GM19467 (cell line): ENCODE data around the gene GPC2.
A peak's percentile ranks its signal among the peaks of the same experiment; 100 is the strongest.
"Not testable (repeated sequence)": the region's sequence is repeated elsewhere in the genome, so short reads cannot be mapped to it uniquely, and the experiment has no call there.

Experiments
- ATAC-seq: cut with Tn5 transposase; IDR thresholded peaks from one replicate; pipeline ENCODE4 v1.9.1; 2021; ENCODE audit warnings: mild to moderate bottlenecking, moderate library complexity; ENCODE audit not compliant: unreplicated experiment

Gene GPC2

DNA sequence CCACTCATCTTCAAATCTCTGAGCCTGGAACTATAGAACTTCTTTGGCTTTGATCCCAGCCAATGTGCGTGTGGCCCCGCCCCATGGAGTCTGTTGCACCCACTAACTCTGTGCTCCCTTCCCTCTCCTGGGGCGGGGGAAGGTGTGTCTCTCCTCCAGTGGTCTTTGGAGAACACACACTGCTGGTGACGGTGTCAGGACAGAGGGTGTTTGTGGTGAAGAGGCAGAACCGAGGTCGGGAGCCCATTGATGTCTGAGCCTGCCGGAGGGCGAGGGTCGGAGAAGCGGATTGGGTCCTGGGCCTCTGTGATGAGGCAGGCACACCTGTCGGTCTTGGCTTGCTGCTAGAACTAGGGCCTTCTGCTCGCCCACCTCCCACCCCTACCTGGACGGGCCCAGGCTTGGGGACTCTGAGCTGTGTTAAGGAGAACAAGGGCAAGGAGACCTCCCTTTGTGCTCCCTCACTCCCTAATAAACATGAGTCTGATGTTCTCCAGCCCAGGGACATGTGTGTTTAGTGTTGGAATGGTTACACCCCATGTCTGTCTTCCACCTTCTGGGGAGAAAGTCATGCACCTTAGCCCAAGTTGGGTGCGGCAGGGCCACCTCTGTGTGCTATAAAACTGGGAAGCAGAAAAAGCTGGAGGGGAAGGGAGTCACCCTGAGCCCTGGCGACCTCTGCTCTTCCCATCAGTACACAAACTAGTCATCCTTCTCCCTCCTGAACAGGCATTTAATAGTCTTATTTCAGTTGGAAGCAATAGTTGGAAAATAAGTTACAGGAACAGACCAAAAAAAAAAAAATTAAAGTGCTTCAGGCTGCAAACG lies 23.3 kb downstream of the GPC2 start:
- no peak for ATAC-seq

DNA sequence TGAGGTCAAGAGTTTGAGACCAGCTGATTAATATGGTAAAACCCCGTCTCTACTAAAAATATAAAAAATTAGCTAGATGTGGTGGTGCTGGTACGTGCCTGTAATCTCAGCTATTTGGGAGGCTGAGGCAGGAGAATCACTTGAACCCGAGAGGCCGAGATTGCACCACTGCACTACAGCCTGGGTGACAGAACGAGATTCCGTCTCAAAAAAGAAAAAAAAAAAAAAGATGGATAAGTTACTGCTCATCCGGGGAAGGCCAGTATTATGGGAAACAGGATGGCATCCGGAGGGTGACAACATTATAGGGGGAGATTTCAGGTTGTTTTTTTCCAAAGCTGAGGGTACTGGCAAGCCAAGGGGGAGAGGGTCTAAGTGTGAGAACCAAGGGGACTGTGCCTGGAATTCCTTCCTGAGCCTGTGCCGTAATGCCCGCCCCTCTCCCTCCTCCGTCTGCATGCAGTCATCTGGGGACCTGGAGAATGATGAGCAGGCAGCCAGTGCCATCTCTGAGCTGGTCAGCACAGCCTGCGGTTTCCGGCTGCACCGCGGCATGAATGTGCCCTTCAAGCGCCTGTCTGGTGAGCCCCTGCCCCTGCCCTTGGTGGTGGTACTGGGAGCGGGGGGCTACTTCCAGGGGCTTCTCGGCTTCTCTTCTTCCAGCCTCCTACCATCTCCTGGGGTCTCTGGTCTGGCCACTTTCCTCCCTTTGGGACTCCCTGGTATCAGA lies 24.1 kb downstream of the GPC2 start:
- ATAC-seq, result no peak

DNA sequence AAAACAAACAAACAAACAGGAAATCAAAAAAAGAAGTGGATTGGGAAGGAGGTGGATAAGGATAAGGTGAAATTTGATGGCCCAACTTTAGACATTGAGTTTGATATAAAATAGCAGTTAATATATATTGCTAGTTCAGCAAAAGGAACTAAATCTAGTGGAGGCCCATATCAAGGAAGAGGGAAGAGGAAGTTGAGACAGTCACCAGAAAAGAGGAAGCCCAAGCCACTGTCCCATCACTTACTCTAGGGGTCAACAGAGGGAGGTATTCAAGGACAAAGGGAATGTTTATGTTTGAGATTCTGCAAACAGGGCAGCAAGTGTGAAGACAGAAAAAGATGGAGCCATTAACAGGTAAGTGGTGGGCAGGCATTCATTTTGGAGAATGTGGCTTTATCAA lies 24.8 kb downstream of the GPC2 start:
- no peak for ATAC-seq

- ATAC-seq, result peak; percentile 97
These were observed 28.4 kb downstream of the GPC2 start, which contains the start of gene LAMTOR4 for GRCh38 chr7:100148559-100149328. Gene LAMTOR4, plus strand, starts transcription at chr7:100148918. Its CDS starts 55 bp downstream, at chr7:100148973.

- no peak for ATAC-seq
These were observed 29.0 kb downstream of the GPC2 start for GRCh38 chr7:100148225-100148558.

DNA sequence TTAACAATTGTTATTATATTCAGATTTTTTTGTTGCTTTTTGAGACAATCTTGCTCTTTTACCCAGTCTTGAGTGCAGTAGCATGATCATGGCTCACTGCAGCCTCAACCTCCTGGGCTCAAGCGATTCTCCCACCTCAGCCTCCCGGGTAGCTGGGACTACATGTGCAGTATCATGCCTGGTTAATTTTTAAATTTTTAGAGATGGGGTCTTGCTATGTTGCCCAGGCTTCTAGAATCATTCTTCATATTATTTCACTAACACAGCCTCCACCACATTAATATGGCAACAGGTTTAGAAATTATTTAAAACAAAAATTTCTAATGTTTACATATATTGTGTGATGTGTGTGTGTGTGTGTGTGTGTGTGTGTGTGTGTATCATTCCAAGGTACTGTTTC lies 29.9 kb downstream of the GPC2 start:
- ATAC-seq, result no peak

- not testable (repeated sequence) for ATAC-seq
These were observed 30.8 kb downstream of the GPC2 start for GRCh38 chr7:100146350-100146749.

DNA sequence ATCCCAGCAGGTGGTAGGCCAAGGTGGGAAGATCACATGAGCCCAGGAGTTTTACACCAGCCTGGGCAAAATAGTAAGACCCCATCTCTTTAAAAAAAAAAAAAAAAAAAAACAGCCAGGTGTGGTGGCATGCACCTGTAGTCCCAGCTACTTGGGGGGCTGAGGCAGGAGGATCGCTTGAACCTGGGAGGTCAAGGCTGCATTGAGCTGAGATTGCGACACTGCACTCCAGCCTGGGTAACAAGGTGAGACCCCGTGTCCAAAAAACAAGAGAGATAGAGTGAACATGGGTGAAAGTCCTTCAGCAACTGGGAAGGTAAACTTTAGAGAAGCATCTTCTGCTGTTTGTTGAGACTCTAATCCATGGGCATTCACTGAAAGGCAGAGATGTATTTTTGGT lies 34.7 kb downstream of the GPC2 start:
- no peak for ATAC-seq

- ATAC-seq, result no peak
These were observed 35.6 kb downstream of the GPC2 start for GRCh38 chr7:100141555-100141949.

- no peak for ATAC-seq
These were observed 39.1 kb downstream of the GPC2 start for GRCh38 chr7:100137851-100138760.

GRCh38 chr7:100132697-100133151 lies 44.5 kb downstream of the GPC2 start:
- peak; percentile 50 for ATAC-seq

GRCh38 chr7:100132126-100132525 lies 45.1 kb downstream of the GPC2 start:
- no peak for ATAC-seq

GRCh38 chr7:100130608-100131453 lies 46.4 kb downstream of the GPC2 start:
- ATAC-seq, result no peak

DNA sequence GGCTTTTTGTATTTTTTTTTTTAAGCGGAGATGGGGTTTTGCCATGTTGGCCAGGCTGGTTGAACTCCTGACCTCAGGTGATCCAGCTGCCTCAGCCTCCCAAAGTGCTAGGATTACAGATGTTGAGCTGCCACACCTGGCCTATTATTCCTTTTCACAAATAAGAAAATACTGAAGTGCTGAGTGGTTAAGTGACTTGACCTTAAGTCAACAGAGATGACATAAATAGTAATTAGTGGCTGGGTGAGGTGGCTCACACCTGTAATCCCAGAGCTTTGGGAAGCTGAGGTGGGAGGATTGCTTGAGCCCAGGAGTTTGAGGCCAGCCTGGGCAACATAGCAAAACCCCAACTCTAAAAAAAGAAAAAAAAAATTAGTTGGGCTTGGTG lies 47.0 kb downstream of the GPC2 start:
- not testable (repeated sequence) for ATAC-seq

- no peak for ATAC-seq
These were observed 48.6 kb downstream of the GPC2 start for GRCh38 chr7:100128637-100128963.

- no peak for ATAC-seq
These were observed 49.1 kb downstream of the GPC2 start for GRCh38 chr7:100127866-100128636.

DNA sequence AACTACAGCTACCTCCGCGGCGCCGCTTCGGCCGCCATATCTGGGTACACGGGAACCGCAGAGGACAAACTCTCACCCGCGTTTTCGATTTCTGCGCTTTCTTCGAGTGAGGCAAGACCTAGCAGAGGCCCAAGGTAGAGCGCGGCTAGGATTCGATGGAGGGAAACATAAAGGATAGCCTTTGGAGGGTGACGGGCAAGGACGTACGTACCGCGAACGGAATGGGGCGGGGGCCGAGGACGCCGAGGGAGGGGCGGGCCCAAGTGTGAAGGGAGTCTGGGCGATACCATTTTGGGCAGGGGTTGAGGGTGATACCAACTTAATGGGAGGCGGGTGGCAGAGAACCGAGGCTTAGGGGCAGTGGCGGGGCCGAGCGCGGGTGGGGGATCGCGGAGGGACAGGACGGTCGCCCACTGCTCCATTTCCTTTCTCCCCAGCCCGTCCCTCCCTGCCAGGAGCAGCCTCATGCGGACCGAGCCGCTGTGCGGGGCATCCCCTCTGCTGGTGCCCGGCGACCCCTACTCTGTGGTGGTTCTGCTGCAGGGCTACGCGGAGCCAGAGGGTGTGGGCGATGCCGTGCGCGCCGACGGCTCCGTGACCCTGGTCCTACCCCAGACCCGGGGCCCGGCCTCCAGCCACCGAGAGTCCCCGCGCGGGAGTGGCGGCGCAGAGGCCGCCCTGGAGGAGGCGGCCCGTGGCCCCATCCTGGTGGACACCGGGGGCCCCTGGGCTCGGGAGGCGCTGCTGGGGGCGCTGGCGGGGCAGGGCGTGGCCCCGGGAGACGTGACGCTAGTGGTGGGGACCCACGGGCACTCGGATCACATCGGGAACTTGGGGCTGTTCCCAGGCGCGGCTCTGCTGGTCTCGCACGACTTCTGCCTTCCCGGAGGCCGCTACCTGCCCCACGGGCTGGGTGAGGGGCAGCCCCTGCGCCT lies 50.0 kb downstream of the GPC2 start, which contains the start of gene MBLAC1:
TSS of gene MBLAC1 (plus strand) at position 37 of the 935 bp plus-strand sequence. CDS start at position 466, 429 bp downstream.
- peak; percentile 55 for ATAC-seq
